ACHN (cell line): ENCODE data around the gene MERTK.
A peak's percentile ranks its signal among the peaks of the same experiment; 100 is the strongest.
"Not testable (repeated sequence)": the region's sequence is repeated elsewhere in the genome, so short reads cannot be mapped to it uniquely, and the experiment has no call there.

Experiments used
- DNase-seq: peaks from one replicate; pipeline ENCODE4 v3.0.0-alpha.2; 2015
- in situ Hi-C: cut with HindIII; loops from 2 replicates; pipeline ENCODE4 v1.10.0; 2017; ENCODE audit warnings: low sequenced_read_pairs, low pct_ligation_motif_present, low pct_unique_long_range_greater_than_20kb

MERTK gene

GRCh38 chr2:111905990-111906735 is 7.8 kb downstream of the MERTK start:
- no peak for DNase-seq
- in situ Hi-C loops, result no loop called here

- in situ Hi-C loops, result no loop called here
- DNase-seq, result no peak
These were observed 10.2 kb downstream of the MERTK start for GRCh38 chr2:111908578-111908977.

GRCh38 chr2:111909079-111909478 is 10.7 kb downstream of the MERTK start:
- in situ Hi-C loops, result no loop called here
- DNase-seq, result peak; percentile 57

- DNase-seq, in situ Hi-C loops: not testable (repeated sequence)
These were observed 11.6 kb downstream of the MERTK start for GRCh38 chr2:111909997-111910396.

GRCh38 chr2:111910609-111911277 is 12.3 kb downstream of the MERTK start:
- no peak for DNase-seq
- in situ Hi-C loops, result no loop called here

- in situ Hi-C loops, result not testable (repeated sequence)
These were observed 13.0 kb downstream of the MERTK start for GRCh38 chr2:111911295-111911977.

GRCh38 chr2:111912547-111912946 is 14.1 kb downstream of the MERTK start:
- in situ Hi-C loops, result no loop called here

More at GRCh38 chr2:111911295-111911977, 13.0 kb downstream of the MERTK start:
- not testable (repeated sequence) for DNase-seq

GRCh38 chr2:111917106-111917505 is 18.7 kb downstream of the MERTK start:
- in situ Hi-C loops, result no loop called here
- no peak for DNase-seq

More at GRCh38 chr2:111912547-111912946, 14.1 kb downstream of the MERTK start:
- no peak for DNase-seq

GRCh38 chr2:111918383-111918806 is 20.0 kb downstream of the MERTK start:
- in situ Hi-C loops, result no loop called here
- DNase-seq, result no peak

- in situ Hi-C loops, result no loop called here
- DNase-seq, result peak; percentile 46
These were observed 21.0 kb downstream of the MERTK start for GRCh38 chr2:111919365-111919764.

GRCh38 chr2:111919794-111920608 is 21.6 kb downstream of the MERTK start:
- in situ Hi-C loops, result no loop called here
- DNase-seq, result peak; percentile 59

GRCh38 chr2:111923276-111923804 is 24.9 kb downstream of the MERTK start:
- DNase-seq, result no peak
- in situ Hi-C loops, result no loop called here

- in situ Hi-C loops, result no loop called here
- DNase-seq, result no peak
These were observed 26.3 kb downstream of the MERTK start for GRCh38 chr2:111924617-111925107.

- no peak for DNase-seq
- in situ Hi-C loops, result no loop called here
These were observed 29.3 kb downstream of the MERTK start for GRCh38 chr2:111927723-111928122.

- in situ Hi-C loops, result no loop called here
- no peak for DNase-seq
These were observed 32.0 kb downstream of the MERTK start for GRCh38 chr2:111930409-111930808.

- DNase-seq, result peak; percentile 72
- in situ Hi-C loops, result no loop called here
These were observed 32.5 kb downstream of the MERTK start for GRCh38 chr2:111930875-111931274.

GRCh38 chr2:111932841-111933291 is 34.5 kb downstream of the MERTK start:
- in situ Hi-C loops, result no loop called here
- DNase-seq, result no peak

- DNase-seq, in situ Hi-C loops: not testable (repeated sequence)
These were observed 35.5 kb downstream of the MERTK start for GRCh38 chr2:111933900-111934299.
